Endothelial cell of umbilical vein (primary cell): Measurements from ENCODE around the gene ZSCAN2. TPM values are rescaled to one million over a fixed set of nuclear protein-coding genes. Genes with fewer than 3 reads are reported as not detected.

ENCODE experiments used
- BruUV-seq: library from RNA; stranded (reverse); fragments of 400-500 nt; replicated peaks from 2 replicates; lab custom pipeline; 2021; lab: Mats Ljungman, UMichigan
- CTCF ChIA-PET: fragments of 300-600, 350-600 bp; sonication (Branson Sonifier 250); formaldehyde crosslinking; loops from one replicate; lab custom pipeline; 2021; ENCODE audit warnings: antibody characterized with exemption, inconsistent platforms; lab: Charles Lee
- POLR2A ChIA-PET: fragments of 300-600, 350-600 bp; sonication (Branson Sonifier 250); formaldehyde crosslinking; loops from one replicate; lab custom pipeline; 2021; ENCODE audit warnings: antibody characterized with exemption, inconsistent platforms; lab: Charles Lee
- DNase-seq: peaks from one replicate; pipeline ENCODE4 v3.0.0-alpha.2; 2011; ENCODE audit warnings: low read depth, low spot score
- FAIRE-seq: peaks from 2 replicates; lab custom pipeline; 2011; peaks lifted over from hg19 to GRCh38; lab: Jason Lieb, UNC
- H2AFZ ChIP-seq: 2 replicates; pipeline ENCODE4 v1.6.0; 2012; ENCODE audit warnings: low read depth, low read length, control low read depth, inconsistent platforms
- H3K27ac ChIP-seq: 2 replicates; pipeline ENCODE4 v1.5.1; 2011; ENCODE audit warnings: low read depth, mild to moderate bottlenecking, control low read depth, low read length, moderate library complexity; ENCODE audit not compliant: insufficient read depth
- H3K27me3 ChIP-seq, 2 experiments: 2 replicates each; pipeline versions ENCODE4 v1.6.0 to v1.6.1; 2011; ENCODE audit warnings: low read length in 2 of 2, mixed read lengths in 1 of 2; ENCODE audit not compliant: control insufficient read depth in 2 of 2, insufficient read depth in 2 of 2
- H3K36me3 ChIP-seq, 2 experiments: 2 replicates in 1 of 2; 3 replicates in 1 of 2; pipeline ENCODE4 v1.5.1; 2011; ENCODE audit warnings: low read length in 2 of 2, mild to moderate bottlenecking in 1 of 2, moderate library complexity in 1 of 2; ENCODE audit not compliant: control insufficient read depth in 2 of 2, insufficient read depth in 2 of 2; ENCODE audit errors: extremely low read depth in 1 of 2
- H3K4me1 ChIP-seq: 3 replicates; pipeline ENCODE4 v1.5.1; 2011; ENCODE audit warnings: mild to moderate bottlenecking, low read length; ENCODE audit not compliant: control insufficient read depth, insufficient read depth; ENCODE audit errors: extremely low read depth
- H3K4me2 ChIP-seq: 2 replicates; pipeline ENCODE4 v1.6.1; 2011; ENCODE audit warnings: low read length, control low read depth, mixed read lengths; ENCODE audit not compliant: insufficient read depth
- H3K4me3 ChIP-seq, 3 experiments: fragments of 200-600 bp in 1 of 3; sonication (generic), shearing (Covaris generic) in 1 of 3; replicated peaks in 1 of 3; 2 replicates each; pipeline ENCODE4 v1.5.1; 2011 to 2016; ENCODE audit warnings: control low read depth in 3 of 3, low read length in 3 of 3, mild to moderate bottlenecking in 2 of 3, inconsistent platforms in 1 of 3, low read depth in 1 of 3, moderate library complexity in 1 of 3; ENCODE audit not compliant: insufficient read depth in 1 of 3
- H3K79me2 ChIP-seq: 2 replicates; pipeline ENCODE4 v1.6.0; 2012; ENCODE audit warnings: low read length, inconsistent platforms; ENCODE audit not compliant: control insufficient read depth, insufficient read depth
- H3K9ac ChIP-seq: replicated peaks from 2 replicates; pipeline ENCODE3; 2011; ENCODE audit warnings: low read length, control low read depth; ENCODE audit not compliant: insufficient read depth; ENCODE audit errors: extremely low read depth
- H3K9me1 ChIP-seq: replicated peaks from 3 replicates; pipeline ENCODE4 v1.6.0; 2011; ENCODE audit warnings: mild to moderate bottlenecking, low read length; ENCODE audit not compliant: control insufficient read depth, insufficient read depth; ENCODE audit errors: extremely low read depth
- H3K9me3 ChIP-seq: replicated peaks from 2 replicates; pipeline ENCODE4 v1.5.1; 2012; ENCODE audit warnings: low read length, inconsistent platforms; ENCODE audit not compliant: control insufficient read depth, insufficient read depth
- H4K20me1 ChIP-seq: replicated peaks from 2 replicates; pipeline ENCODE3; 2011; ENCODE audit warnings: mild to moderate bottlenecking, low read length; ENCODE audit not compliant: control insufficient read depth, insufficient read depth; ENCODE audit errors: extremely low read depth
- CTCF ChIP-seq, 2 donors: IDR thresholded peaks; 1 replicate in 1 of 2; 2 replicates in 1 of 2; pipeline ENCODE4 v1.5.1; 2011; ENCODE audit warnings: low read length in 2 of 2, mild to moderate bottlenecking in 2 of 2, moderate library complexity in 2 of 2, control low read depth in 1 of 2, inconsistent platforms in 1 of 2, low read depth in 1 of 2; ENCODE audit not compliant: insufficient read depth in 1 of 2; ENCODE audit errors: extremely low read depth in 1 of 2
- FOS ChIP-seq: IDR thresholded peaks from 2 replicates; pipeline ENCODE4 v1.6.1; 2011; ENCODE audit warnings: mild to moderate bottlenecking, low read length, moderate library complexity, borderline replicate concordance; ENCODE audit not compliant: insufficient read depth
- GATA2 ChIP-seq: IDR thresholded peaks from 2 replicates; pipeline ENCODE4 v1.7.0; 2011; ENCODE audit warnings: low read depth, mild to moderate bottlenecking, moderate library complexity, mixed read lengths, low read length; ENCODE audit not compliant: insufficient read length, insufficient read depth
- POLR2A ChIP-seq: IDR thresholded peaks from 2 replicates; pipeline ENCODE4 v1.6.1; 2012; ENCODE audit warnings: low read depth, mild to moderate bottlenecking, control low read depth, low read length
- POLR2AphosphoS5 ChIP-seq: IDR thresholded peaks from 2 replicates; pipeline ENCODE4 v1.6.1; 2012; ENCODE audit warnings: low read depth, mild to moderate bottlenecking, control low read depth, low read length, moderate library complexity; ENCODE audit not compliant: insufficient read depth
- dilution Hi-C: fragments of 300-500 bp; cut with MboI; formaldehyde crosslinking; loops from one replicate; pipeline ENCODE4 v1.15.0; 2019; ENCODE audit warnings: low sequenced_read_pairs; ENCODE audit not compliant: extremely low pct_ligation_motif_present
- intact Hi-C: fragments of 100-400 bp; cut with micrococcal nuclease; formaldehyde crosslinking; loops from one replicate; pipeline ENCODE4 v1.10.0; 2022
- polyA plus RNA-seq, 4 experiments: library from polyadenylated mRNA; depleted of rRNA in 3 of 4; stranded (reverse) in 3 of 4; unstranded in 1 of 4; fragments of >200 nt; gene quantifications; 2 replicates each; pipeline versions ENCODE4 v1.2.1 to v1.2.3, GENCODE V29; 2011 to 2012; ENCODE audit warnings: missing spikeins in 1 of 4
- total RNA-seq: library from RNA; stranded (reverse); gene quantifications from 2 replicates; pipeline ENCODE4 v1.2.3, GENCODE V29; 2021

Gene ZSCAN2
- total and polyA plus RNA-seq, 2 donors (not counting 3 experiments of a cell fraction or from before 2014, with no cell fraction given): 12.9 to 13.5 TPM

DNA sequence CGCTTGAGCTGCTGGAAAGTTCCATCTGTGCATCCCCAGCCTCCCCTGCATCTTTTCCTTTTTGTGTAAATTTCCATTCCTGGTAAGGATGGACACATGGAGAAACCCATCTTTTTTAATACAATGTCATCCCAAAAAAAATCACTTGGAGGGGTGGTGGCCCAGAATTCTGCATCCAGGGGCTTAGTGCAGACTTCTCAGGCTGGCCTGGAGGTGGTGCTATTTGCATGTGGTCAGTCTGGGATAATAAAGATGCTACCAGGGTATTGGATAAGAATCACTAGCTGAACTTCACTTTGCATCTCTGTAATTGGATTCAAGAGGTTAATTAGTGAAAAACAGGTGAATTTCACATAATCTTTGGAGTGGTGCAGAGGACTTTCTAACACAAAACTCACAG, 1.8 kb upstream of the ZSCAN2 start:
- CTCF ChIA-PET: interaction anchor here (0.6 to 2.1 kb wide), 52 partner anchors 8 to 570 kb away, joined by 3 to 30 read pairs (median 4); partner anchors contain the start of genes NMB, PDE8A, SEC11A and WDR73
- H2AFZ ChIP-seq: no peak overlapping the region
- H3K79me2 ChIP-seq: peaks cover 2% of the 10 kb centered on the region
- H3K4me2 ChIP-seq: no peak overlapping the region
- dilution Hi-C loops: no loop called here
- H4K20me1 ChIP-seq: no peaks in the 10 kb centered on the region
- intact Hi-C loops: loop anchor here (1.0 kb wide), 1 partner anchor 329 kb away; no protein-coding TSS in a partner anchor
- POLR2A ChIA-PET: interaction anchor here (0.5 kb wide), 1 partner anchor 146 kb away, joined by 6 read pairs; no protein-coding TSS in a partner anchor
- DNase-seq (peak; percentile 63), FAIRE-seq (peak; percentile 90)
- H3K27ac ChIP-seq: no peak overlapping the region
- no peak overlapping the region for H3K4me3 ChIP-seq
- no peaks in the 10 kb centered on the region for H3K9me3 ChIP-seq
- no peak overlapping the region for H3K9ac ChIP-seq
- no TSS peak for BruUV-seq
- peaks cover 2% of the 10 kb centered on the region in 2 experiments for H3K36me3 ChIP-seq
- TF ChIP-seq GATA2 (peak; percentile 37), CTCF (IDR thresholded peaks at IDR 0.05; ENCODE audit: extremely low read depth in 1 of 2, insufficient read depth in 1 of 2, low read depth in 1 of 2, low read length in 2 of 2) (peak; percentile 76 to 79), FOS (no peak), POLR2AphosphoS5 (no peak), POLR2A (no peak)
- H3K4me1 ChIP-seq: no peaks in the 10 kb centered on the region
- H3K9me1 ChIP-seq: no peaks in the 10 kb centered on the region
- peaks cover 0 to under 1% of the 10 kb centered on the region in 2 experiments for H3K27me3 ChIP-seq
